ENCODE measurements around the gene MSH4.
"Not testable (repeated sequence)": the region's sequence is repeated elsewhere in the genome, so short reads cannot be mapped to it uniquely, and the experiment has no call there.

The MSH4 gene

GRCh38 chr1:75797606-75798216 is 1.0 kb downstream of the MSH4 start:
- no peak for DNase-seq

GRCh38 chr1:75801480-75801879 is 4.8 kb downstream of the MSH4 start:
- DNase-seq: not testable (repeated sequence)

GRCh38 chr1:75808921-75809320 is 12.2 kb downstream of the MSH4 start:
- DNase-seq: no peak

- not testable (repeated sequence) for DNase-seq
Observed at GRCh38 chr1:75810113-75810512, 13.4 kb downstream of the MSH4 start.

GRCh38 chr1:75811211-75811981 is 14.7 kb downstream of the MSH4 start:
- DNase-seq: no peak

GRCh38 chr1:75812065-75812464 is 15.4 kb downstream of the MSH4 start:
- no peak for DNase-seq

- not testable (repeated sequence) for DNase-seq
Observed at GRCh38 chr1:75823596-75823995, 26.9 kb downstream of the MSH4 start.

GRCh38 chr1:75836528-75837100 is 39.9 kb downstream of the MSH4 start:
- no peak for DNase-seq

- DNase-seq: no peak
Observed at GRCh38 chr1:75838079-75838478, 41.4 kb downstream of the MSH4 start.

- DNase-seq: no peak
Observed at GRCh38 chr1:75841421-75841820, 44.7 kb downstream of the MSH4 start.

- no peak for DNase-seq
Observed at GRCh38 chr1:75845576-75845975, 48.9 kb downstream of the MSH4 start.

- DNase-seq: no peak
Observed at GRCh38 chr1:75855010-75855409, 58.3 kb downstream of the MSH4 start.

GRCh38 chr1:75855734-75856133 is 59.1 kb downstream of the MSH4 start:
- no peak for DNase-seq

GRCh38 chr1:75861831-75862230 is 65.1 kb downstream of the MSH4 start:
- no peak for DNase-seq

- DNase-seq: no peak
Observed at GRCh38 chr1:75870951-75871350, 74.3 kb downstream of the MSH4 start.

- no peak for DNase-seq
Observed at GRCh38 chr1:75879985-75880384, 83.3 kb downstream of the MSH4 start.

GRCh38 chr1:75884437-75884836 is 87.8 kb downstream of the MSH4 start:
- DNase-seq: no peak

- DNase-seq: no peak
Observed at GRCh38 chr1:75901371-75901770, 104.7 kb downstream of the MSH4 start.

- DNase-seq: no peak
Observed at GRCh38 chr1:75908717-75909152, 112.1 kb downstream of the MSH4 start.

GRCh38 chr1:75916834-75917233 is 120.2 kb downstream of the MSH4 start:
- no peak for DNase-seq

- no peak for DNase-seq
Observed at GRCh38 chr1:75922698-75923097, 126.0 kb downstream of the MSH4 start.

GRCh38 chr1:75932304-75932703 is 135.6 kb downstream of the MSH4 start, which contains the start of gene ASB17:
Gene ASB17, minus strand, starts transcription at chr1:75932404. Its CDS starts 113 bp downstream, at chr1:75932291.
- DNase-seq: no peak

GRCh38 chr1:75937034-75937433 is 140.4 kb downstream of the MSH4 start:
- DNase-seq: no peak

- not testable (repeated sequence) for DNase-seq
Observed at GRCh38 chr1:75943037-75943436, 146.4 kb downstream of the MSH4 start.

Measured in NK-92 treated with Interleukin-12 subunit alpha and Interleukin-12 subunit beta, amount 100 ng/mL, for 24 hours (cell line).